OCI-LY3 (cell line): Measurements from ENCODE around the gene VAV2.

ENCODE experiments used
- H2AFZ ChIP-seq: fragments of 200-600, 300-600 bp; shearing (Covaris generic); 2 replicates; pipeline ENCODE4 v1.6.0; 2014; ENCODE audit warnings: antibody characterized with exemption, low read depth, low read length
- H3K27ac ChIP-seq: fragments of 200-600, 300-600 bp; sonication (generic); 2 replicates; pipeline ENCODE4 v1.5.1; 2014; ENCODE audit warnings: mild to moderate bottlenecking, low read length, moderate library complexity, mixed read lengths
- H3K27me3 ChIP-seq: fragments of 200-600, 300-600 bp; sonication (generic); 2 replicates; pipeline ENCODE4 v1.6.1; 2014; ENCODE audit warnings: low read depth, low read length, mixed read lengths
- H3K36me3 ChIP-seq: fragments of 200-600, 300-600 bp; sonication (generic); replicated peaks from 2 replicates; pipeline ENCODE3; 2014; ENCODE audit warnings: low read depth, low read length, mixed read lengths
- H3K4me1 ChIP-seq: fragments of 300-600, 200-600 bp; sonication (generic); 2 replicates; pipeline ENCODE4 v1.6.1; 2014; ENCODE audit warnings: low read length, mixed read lengths
- H3K4me2 ChIP-seq: fragments of 200-600, 300-600 bp; sonication (generic); 2 replicates; pipeline ENCODE4 v1.6.1; 2014; ENCODE audit warnings: low read length, mixed read lengths
- H3K4me3 ChIP-seq: fragments of 300-600, 200-600 bp; sonication (generic); 2 replicates; pipeline ENCODE4 v1.5.1; 2014; ENCODE audit warnings: antibody characterized with exemption, mild to moderate bottlenecking, low read length, moderate library complexity
- H3K79me2 ChIP-seq: fragments of 300-600, 200-600 bp; shearing (Covaris generic); 2 replicates; pipeline ENCODE4 v1.6.1; 2014; ENCODE audit warnings: mild to moderate bottlenecking, low read length, mixed read lengths
- H3K9ac ChIP-seq: fragments of 300-600, 200-600 bp; shearing (Covaris generic); 2 replicates; pipeline ENCODE4 v1.6.0; 2014; ENCODE audit warnings: mild to moderate bottlenecking, low read length, moderate library complexity
- H3K9me3 ChIP-seq: fragments of 200-600, 300-600 bp; shearing (Covaris generic); 2 replicates; pipeline ENCODE4 v1.6.1; 2014; ENCODE audit warnings: low read length, mixed read lengths; ENCODE audit not compliant: insufficient read depth
- H4K20me1 ChIP-seq: fragments of 200-600, 300-600 bp; sonication (generic); 2 replicates; pipeline ENCODE4 v1.6.1; 2016; ENCODE audit warnings: low read length, mixed read lengths; ENCODE audit not compliant: insufficient read depth
- CTCF ChIP-seq: fragments of 200-600, 300-600 bp; sonication (generic); IDR thresholded peaks from 2 replicates; pipeline ENCODE4 v1.5.1; 2014; ENCODE audit warnings: antibody characterized with exemption, low read length, low read depth
- EZH2phosphoT487 ChIP-seq: fragments of 200-600 bp; shearing (Covaris generic); IDR thresholded peaks from 2 replicates; pipeline ENCODE4 v1.6.1; 2018; ENCODE audit warnings: antibody characterized with exemption, mixed run types, low read depth

Gene VAV2

GRCh38 chr9:133796562-133796961 is 195.6 kb downstream of the VAV2 start:
- Histone ChIP-seq H3K9ac (no peak overlapping the region), H3K27ac (no peak overlapping the region), H3K79me2 (no peaks in the 10 kb centered on the region), H3K4me3 (no peak overlapping the region), H3K27me3 (no peaks in the 10 kb centered on the region), H3K4me2 (no peak overlapping the region), H4K20me1 (peaks cover 13% of the 10 kb centered on the region; the same call in 1 of the 2 replicates), H3K4me1 (peaks cover 8% of the 10 kb centered on the region; the same call in 1 of the 2 replicates), H3K9me3 (no peaks in the 10 kb centered on the region), H3K36me3 (peaks cover 28% of the 10 kb centered on the region), H2AFZ (no peak overlapping the region)
- no peak for TF ChIP-seq CTCF
- TF ChIP-seq EZH2phosphoT487 = no peak

- Histone ChIP-seq H2AFZ (no peak overlapping the region), H3K36me3 (peaks cover 29% of the 10 kb centered on the region), H3K27me3 (no peaks in the 10 kb centered on the region), H3K79me2 (no peaks in the 10 kb centered on the region), H3K4me1 (peaks cover 8% of the 10 kb centered on the region; the same call in 1 of the 2 replicates), H3K9ac (no peak overlapping the region), H4K20me1 (peaks cover 13% of the 10 kb centered on the region; the same call in 1 of the 2 replicates), H3K27ac (no peak overlapping the region), H3K4me3 (no peak overlapping the region), H3K9me3 (no peaks in the 10 kb centered on the region), H3K4me2 (no peak overlapping the region)
- TF ChIP-seq EZH2phosphoT487 (no peak), CTCF (no peak)
Observed at GRCh38 chr9:133795049-133795448, 197.1 kb downstream of the VAV2 start.

- Histone ChIP-seq H3K9me3 (no peaks in the 10 kb centered on the region), H3K4me3 (no peak overlapping the region), H3K36me3 (peaks cover 35% of the 10 kb centered on the region), H3K79me2 (no peaks in the 10 kb centered on the region), H3K9ac (no peak overlapping the region), H3K27ac (no peak overlapping the region), H2AFZ (no peak overlapping the region), H4K20me1 (peaks cover 8% of the 10 kb centered on the region; the same call in 1 of the 2 replicates), H3K4me1 (peaks cover 8% of the 10 kb centered on the region; the same call in 1 of the 2 replicates), H3K27me3 (no peaks in the 10 kb centered on the region), H3K4me2 (no peak overlapping the region)
- TF ChIP-seq CTCF (no peak), EZH2phosphoT487 (no peak)
Observed at GRCh38 chr9:133794016-133794760, 197.9 kb downstream of the VAV2 start.

- Histone ChIP-seq H3K4me3 (no peak overlapping the region), H3K4me1 (peaks cover 8% of the 10 kb centered on the region; the same call in 1 of the 2 replicates), H2AFZ (no peak overlapping the region), H3K9me3 (no peaks in the 10 kb centered on the region), H3K27me3 (no peaks in the 10 kb centered on the region), H4K20me1 (peaks cover 6% of the 10 kb centered on the region; the same call in 1 of the 2 replicates), H3K27ac (no peak overlapping the region), H3K79me2 (no peaks in the 10 kb centered on the region), H3K4me2 (peak overlapping the region; percentile 20; the same call in 1 of the 2 replicates), H3K36me3 (peaks cover 36% of the 10 kb centered on the region), H3K9ac (no peak overlapping the region)
- no peak for TF ChIP-seq CTCF
- no peak for TF ChIP-seq EZH2phosphoT487
Observed at GRCh38 chr9:133793471-133793870, 198.7 kb downstream of the VAV2 start.
